Globus pallidus (tissue), 1 donor: Measurements from ENCODE around the gene CADPS2.

Experiments used
- DNase-seq: peaks from one replicate; pipeline ENCODE4 v3.0.0-alpha.2; 2015; ENCODE audit warnings: low spot score

The CADPS2 gene

DNA sequence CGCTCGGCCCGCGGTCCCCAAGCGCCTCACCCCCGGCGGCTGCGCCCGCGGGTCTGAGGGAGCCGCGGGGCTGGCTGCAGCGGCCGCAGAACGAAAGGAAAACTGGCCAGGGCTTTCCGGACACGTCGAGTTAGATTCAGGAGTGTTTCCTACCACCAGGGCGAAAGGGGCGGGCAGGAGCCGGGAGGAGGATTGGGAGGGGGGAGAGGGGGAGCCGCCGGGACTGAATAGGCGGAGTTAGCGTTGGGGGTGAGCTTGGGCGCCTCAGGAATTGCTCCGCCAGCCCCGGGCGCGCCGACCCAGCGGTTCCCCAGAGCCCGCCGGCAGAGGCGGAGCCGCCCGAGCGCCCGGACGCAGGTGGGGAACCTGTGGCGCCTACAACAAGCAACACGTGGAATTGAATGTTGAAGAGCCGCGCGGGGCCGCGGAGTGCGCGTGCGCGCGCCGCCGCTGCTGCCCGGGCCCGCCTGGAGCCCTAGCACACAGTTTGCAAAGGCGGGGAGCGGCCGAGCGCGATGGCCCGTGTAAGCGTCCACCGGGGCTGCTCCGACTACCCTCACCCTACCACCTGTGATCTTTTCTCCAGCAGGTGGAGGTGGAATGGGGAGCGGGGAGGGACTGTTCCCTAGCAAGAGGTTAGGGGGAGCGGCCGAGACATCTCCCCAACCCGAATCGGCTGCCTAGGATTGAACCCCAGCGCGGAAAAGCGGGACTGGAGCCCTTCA, at the start of gene CADPS2:
CADPS2 (minus strand) TSS at position 104 of the 725 bp plus-strand sequence. CDS start 123 bp downstream, outside the sequence.
- peak; percentile 64 for DNase-seq

GRCh38 chr7:122935620-122936019, 49.4 kb upstream of the CADPS2 start:
- no peak for DNase-seq

GRCh38 chr7:122919643-122920181, 33.5 kb upstream of the CADPS2 start:
- no peak for DNase-seq

DNA sequence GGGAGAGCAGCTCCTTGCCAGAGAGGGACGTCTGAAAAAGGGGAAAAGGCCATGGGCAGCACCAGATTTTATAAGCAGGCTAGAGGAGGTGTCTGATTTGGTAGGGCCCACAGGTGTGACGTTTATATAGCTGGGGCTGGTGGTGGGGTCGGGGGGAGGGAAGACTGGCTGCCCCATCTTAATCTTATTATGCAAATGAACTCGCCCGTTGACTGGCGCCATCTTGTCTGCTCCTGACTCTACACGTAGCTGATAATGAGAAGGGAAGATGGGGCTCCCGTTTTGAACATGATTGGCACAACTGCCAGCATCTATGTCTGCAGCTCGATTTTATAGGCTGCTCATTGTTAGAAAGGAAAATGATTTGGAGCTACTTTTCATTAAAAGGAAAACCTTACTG, 28.6 kb upstream of the CADPS2 start:
- DNase-seq, result no peak

- no peak for DNase-seq
Observed at GRCh38 chr7:122913608-122914007, 27.3 kb upstream of the CADPS2 start.

DNA sequence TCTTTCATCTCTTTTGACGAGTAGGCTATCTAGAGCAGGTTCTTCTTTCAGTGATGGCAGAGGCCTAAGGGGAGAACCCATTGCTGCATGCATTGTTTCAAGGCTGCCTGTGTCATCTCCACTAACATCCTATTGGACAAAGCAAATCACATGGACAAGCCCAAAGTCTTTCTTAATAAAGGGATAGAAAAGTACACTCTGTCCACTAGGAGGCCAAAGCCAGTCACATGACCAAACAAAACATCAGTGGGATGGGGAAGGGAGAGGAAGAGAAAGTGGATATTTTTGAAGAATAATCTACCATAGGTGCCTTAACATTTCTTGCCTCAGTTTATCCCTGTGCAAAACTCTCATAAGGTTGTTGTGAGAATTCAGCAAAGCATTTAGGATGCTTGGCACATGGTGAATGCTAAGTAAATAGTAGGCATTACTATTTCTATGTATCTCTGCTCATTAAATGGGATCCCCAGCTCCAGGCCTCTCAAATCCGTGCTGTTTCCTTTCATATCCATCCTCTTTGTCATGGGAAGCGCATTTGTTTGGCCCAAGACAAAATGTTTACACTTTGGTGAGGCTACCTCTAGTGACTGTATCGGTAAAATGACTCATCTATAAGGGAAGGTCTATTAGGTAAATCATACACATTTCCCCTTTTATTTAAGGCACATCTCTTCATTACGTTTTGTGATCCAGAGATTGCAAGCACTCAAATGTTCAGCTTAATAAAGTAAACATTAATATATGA, 16.7 kb upstream of the CADPS2 start:
- DNase-seq, result no peak

DNA sequence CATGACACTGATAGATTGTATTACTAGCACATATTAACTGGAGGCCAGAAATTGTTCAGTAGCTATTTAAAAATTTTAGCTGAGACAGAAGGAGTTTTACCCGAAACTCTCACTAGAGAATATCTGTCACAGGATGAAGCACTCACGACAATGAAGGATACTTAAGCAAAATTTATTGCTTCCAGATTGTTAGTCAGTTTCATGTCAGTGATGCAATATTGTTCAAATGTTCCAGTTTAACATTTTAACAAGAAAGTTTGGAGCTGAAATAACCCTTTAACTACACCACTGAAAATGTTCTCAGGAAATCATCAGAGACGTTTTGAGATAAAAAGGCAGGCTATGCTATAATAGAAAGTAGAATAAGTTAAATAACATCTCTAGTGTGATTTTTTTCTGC, 15.0 kb upstream of the CADPS2 start:
- no peak for DNase-seq

GRCh38 chr7:122896509-122896908, 10.2 kb upstream of the CADPS2 start:
- DNase-seq, result no peak

- DNase-seq, result no peak
Observed at GRCh38 chr7:122893486-122893885, 7.2 kb upstream of the CADPS2 start.

DNA sequence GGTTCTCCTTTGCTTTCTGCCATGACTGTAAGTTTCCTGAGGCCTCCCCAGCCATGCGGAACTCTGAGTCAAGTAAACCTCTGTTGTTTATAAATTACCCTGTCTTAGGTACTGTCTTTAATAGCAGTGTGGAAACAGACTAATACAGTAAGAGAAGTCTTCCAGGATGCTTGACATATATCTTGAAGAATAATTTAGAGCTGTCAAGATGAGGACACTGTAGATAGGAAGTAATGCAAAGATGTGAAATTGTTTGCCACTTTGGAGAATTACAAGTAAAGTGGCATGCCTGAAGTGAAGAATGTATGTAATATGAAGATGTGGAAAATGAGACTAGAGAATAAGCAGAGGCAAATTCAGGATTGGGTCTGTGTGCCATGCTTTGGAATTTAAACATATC, 2.9 kb upstream of the CADPS2 start:
- no peak for DNase-seq

DNA sequence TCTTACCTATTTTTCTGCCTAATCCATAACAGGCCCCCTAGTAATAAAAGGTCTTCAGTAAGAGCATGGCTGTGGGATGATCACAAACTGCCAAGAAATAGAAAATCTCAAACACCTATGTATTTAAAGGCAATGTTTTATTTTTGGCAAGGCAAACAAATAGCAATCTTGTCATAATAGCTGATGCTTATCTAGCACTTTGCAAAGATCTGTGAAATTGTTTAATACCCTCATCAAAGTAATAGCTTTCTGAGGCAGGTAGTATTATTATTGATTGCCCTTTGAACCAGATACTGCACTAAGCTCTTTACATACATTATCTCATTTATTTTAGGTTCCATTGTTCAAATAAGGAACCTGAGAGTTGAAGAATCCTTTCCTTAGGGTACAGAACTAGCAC, 1.6 kb upstream of the CADPS2 start:
- no peak for DNase-seq

DNA sequence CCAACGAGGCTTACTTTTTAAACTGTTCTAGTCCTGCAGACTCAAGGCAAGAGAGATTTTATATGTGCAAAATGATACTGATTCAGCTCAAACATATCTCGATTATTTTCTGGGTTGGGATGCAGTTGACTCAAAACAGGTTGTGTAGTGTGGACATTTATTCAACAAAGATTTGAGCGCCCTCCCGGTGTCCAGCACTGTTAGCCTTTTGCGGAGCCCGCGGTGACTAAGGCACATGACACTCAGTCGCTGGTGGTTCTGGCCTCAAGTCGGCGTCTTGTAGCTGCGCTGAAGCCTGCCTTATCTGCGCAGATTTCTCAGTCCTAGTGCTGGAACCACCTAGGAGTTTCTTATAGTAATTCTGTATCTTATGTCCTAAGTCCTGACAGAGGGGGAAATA, 938 bp upstream of the CADPS2 start:
- DNase-seq, result peak; percentile 57

DNA sequence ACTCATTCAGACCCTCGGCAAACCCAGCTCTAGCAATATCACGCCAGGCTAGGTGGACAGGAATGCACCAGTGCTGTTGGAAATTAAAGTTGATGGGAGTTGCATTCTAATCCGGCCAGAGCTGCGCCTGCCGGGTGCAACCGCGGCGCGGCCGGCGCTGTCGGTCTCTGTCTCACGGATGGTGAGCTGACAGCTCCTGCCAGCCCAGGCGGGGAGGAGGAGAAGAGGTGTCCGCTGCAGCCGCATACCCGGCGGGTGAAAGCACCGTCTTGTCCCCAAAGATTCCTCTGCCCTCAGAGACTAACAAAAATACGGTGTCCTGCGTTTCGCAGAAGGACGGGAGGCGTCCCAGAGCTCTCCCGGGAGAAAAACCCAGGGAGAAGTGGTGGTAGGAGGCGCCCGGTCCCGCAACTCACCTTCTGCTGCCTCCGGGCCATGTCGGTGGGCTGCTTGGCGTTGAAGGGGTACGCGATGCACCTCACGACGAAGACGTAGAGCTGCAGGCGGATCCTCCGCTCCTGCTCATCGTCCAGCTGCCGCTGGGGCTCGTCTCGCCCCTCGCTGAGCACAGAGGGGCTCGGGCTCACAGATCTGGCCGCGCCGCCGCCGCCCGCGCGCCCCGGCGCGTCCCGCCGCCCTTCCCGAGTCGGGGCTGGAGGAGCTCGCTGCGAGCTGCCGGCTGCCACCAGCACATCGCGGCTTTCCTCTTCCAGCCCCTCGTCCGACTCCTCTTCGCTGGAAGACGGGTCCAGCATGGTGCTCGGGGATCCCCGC, 490 bp downstream of the CADPS2 start:
- DNase-seq, result peak; percentile 5

- no peak for DNase-seq
Observed at GRCh38 chr7:122884186-122884585, 2.1 kb downstream of the CADPS2 start.

- DNase-seq, result no peak
Observed at GRCh38 chr7:122883049-122883680, 3.1 kb downstream of the CADPS2 start.

DNA sequence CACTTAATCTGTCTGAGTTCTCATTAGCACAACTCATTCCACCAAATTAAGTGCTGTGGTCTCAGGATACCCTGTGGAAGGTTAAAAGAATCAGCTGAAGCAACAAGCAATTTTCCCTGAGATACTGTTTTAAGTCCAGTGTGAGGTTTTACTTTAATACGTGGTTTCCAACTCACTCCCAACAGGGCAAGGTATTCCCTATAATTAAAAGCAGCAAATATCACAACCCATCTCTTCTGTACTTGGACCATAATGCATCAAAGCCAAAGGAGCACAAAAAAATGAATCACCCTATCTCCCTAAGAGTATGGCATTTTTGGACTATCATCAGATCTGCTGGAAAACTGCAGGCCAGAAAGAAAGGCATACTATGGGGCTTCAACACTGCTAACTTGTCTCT, 4.9 kb downstream of the CADPS2 start:
- no peak for DNase-seq

- no peak for DNase-seq
Observed at GRCh38 chr7:122869260-122869659, 17.0 kb downstream of the CADPS2 start.

DNA sequence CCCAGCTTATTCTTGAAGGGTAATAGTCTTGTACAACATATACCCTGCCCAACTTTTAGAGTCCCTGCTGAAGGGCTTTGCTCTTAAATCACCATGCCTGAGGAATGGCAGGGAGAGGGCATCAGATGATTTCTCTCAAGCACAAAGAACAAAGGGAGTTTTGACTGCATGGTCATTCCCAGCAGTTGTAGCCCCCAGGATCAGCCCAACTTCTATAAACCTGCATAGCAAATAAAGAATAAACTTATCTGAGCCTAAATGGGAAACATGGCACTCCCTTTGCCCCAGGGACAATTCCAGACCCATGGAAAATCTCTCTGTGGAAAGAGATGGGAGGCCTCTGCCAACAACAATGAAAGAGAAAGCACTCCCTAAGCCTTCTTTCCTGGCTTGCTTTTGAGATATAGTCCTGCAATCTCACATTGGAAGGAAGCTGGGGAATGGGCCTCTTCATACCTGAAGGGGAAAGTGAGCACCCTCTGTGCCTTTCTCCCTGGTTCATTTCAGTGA, 18.7 kb downstream of the CADPS2 start:
- no peak for DNase-seq

GRCh38 chr7:122864838-122865237, 21.4 kb downstream of the CADPS2 start:
- no peak for DNase-seq

- no peak for DNase-seq
Observed at GRCh38 chr7:122864016-122864415, 22.2 kb downstream of the CADPS2 start.

GRCh38 chr7:122858320-122858719, 27.9 kb downstream of the CADPS2 start:
- no peak for DNase-seq

- DNase-seq, result no peak
Observed at GRCh38 chr7:122850528-122850927, 35.7 kb downstream of the CADPS2 start.
